Measurements from ENCODE around the gene KRT80. TPM values are rescaled to one million over a fixed set of nuclear protein-coding genes. Genes with fewer than 3 reads are reported as not detected.

KRT80 gene
- total RNA-seq, 1 donor from 2014 or later = 7.9 TPM

DNA sequence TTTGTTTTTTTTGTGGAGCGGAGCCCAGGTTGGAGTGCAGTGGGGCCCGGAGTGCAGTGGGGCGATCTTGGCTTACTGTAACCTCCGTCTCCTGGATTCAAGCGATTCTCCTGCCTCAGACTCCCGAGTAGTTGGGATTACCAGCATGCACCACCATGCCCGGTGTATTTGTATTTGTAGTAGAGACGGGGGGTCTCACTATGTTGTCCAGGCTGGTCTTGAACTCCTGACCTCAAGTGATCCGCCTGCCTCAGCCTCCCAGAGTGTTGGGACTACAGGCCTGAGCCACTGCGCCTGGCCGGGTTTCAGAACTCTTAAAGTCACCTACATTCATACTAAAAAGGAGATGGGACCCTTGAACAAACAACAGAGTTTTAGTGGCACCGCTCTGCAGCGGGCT lies 52.7 kb downstream of the KRT80 start:
- Histone ChIP-seq H3K36me3 (no peaks in the 10 kb centered on the region), H3K9me3 (no peaks in the 10 kb centered on the region), H3K4me3 (no peak overlapping the region), H3K4me1 (peaks cover 10% of the 10 kb centered on the region), H3K27ac (no peak overlapping the region), H3K27me3 (no peaks in the 10 kb centered on the region)
- intact Hi-C loops (cut with DNase I) = no loop called here
- no peak for DNase-seq (ENCODE audit: extremely low spot score in 2 of 2)
- TF ChIP-seq CTCF (IDR thresholded peaks at IDR 0.05) (no peak), POLR2A (IDR thresholded peaks at IDR 0.05) (no peak), POLR2AphosphoS5 (IDR thresholded peaks at IDR 0.05; ENCODE audit: insufficient read depth in 1 of 2, low read depth in 1 of 2) (no peak)

- intact Hi-C loops (cut with DNase I) = no loop called here
- no peak for TF ChIP-seq POLR2AphosphoS5 (IDR thresholded peaks at IDR 0.05; ENCODE audit: insufficient read depth in 1 of 2, low read depth in 1 of 2)
- no peak for TF ChIP-seq POLR2A (IDR thresholded peaks at IDR 0.05)
- TF ChIP-seq CTCF (IDR thresholded peaks at IDR 0.05) = no peak
- no peaks in the 10 kb centered on the region for H3K27me3 ChIP-seq
- H3K4me1 ChIP-seq = peaks cover 2% of the 10 kb centered on the region
- no peaks in the 10 kb centered on the region for H3K36me3 ChIP-seq
- DNase-seq (ENCODE audit: extremely low spot score in 2 of 2) = no peak
- no peak overlapping the region for H3K4me3 ChIP-seq
- H3K9me3 ChIP-seq = no peaks in the 10 kb centered on the region
- no peak overlapping the region for H3K27ac ChIP-seq
Observed at GRCh38 chr12:52137746-52138145, 54.1 kb downstream of the KRT80 start.

DNA sequence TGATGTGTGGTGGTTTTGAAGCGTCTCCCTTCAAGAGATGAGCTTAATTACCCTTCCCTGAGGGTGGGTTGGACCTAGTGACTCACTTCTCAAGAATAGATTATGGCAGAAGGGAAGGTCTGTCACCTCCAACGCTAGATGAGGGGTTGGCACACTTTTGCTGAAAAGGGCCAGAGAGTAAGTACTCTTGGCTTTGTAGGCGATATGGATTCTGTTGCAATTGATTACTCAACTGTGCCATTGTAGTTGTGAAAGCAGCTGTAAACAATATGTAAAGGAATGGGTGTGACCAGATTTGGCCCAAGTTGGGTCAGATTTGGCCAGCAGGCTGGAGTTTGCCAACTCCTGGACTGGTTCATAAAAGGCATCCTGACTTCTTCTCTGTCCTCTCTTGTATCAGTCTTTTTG lies 59.1 kb downstream of the KRT80 start:
- no peaks in the 10 kb centered on the region for H3K36me3 ChIP-seq
- intact Hi-C loops (cut with DNase I) = no loop called here
- H3K4me1 ChIP-seq = no peaks in the 10 kb centered on the region
- H3K27me3 ChIP-seq = no peaks in the 10 kb centered on the region
- no peak for DNase-seq (ENCODE audit: extremely low spot score in 2 of 2)
- no peak overlapping the region for H3K4me3 ChIP-seq
- H3K9me3 ChIP-seq = no peaks in the 10 kb centered on the region
- no peak overlapping the region for H3K27ac ChIP-seq
- TF ChIP-seq POLR2A (IDR thresholded peaks at IDR 0.05) (no peak), POLR2AphosphoS5 (IDR thresholded peaks at IDR 0.05; ENCODE audit: insufficient read depth in 1 of 2, low read depth in 1 of 2) (no peak), CTCF (IDR thresholded peaks at IDR 0.05) (no peak)

DNA sequence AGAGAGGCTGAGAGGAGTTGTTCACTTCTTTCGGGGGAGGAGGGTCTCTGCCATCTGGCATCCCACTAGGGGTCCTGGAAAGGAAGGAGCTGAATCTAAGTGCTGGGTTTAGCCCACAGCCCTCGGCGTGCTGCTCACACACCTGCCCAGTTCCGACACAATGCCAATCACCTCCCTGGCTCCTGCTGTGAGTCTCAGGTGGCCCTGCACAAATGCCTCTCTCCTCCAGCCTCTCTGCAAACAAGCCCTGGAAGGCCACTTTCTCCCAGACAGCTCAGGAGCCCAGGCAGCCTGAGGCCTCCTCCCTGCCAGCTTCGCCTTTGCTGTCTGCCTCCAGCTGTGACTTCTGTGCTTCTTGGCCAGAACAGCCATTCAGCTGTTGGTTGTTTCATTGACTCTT lies 61.1 kb downstream of the KRT80 start:
- no peak overlapping the region for H3K4me3 ChIP-seq
- H3K27ac ChIP-seq = no peak overlapping the region
- no peaks in the 10 kb centered on the region for H3K9me3 ChIP-seq
- no peak for TF ChIP-seq CTCF (IDR thresholded peaks at IDR 0.05)
- TF ChIP-seq POLR2AphosphoS5 (IDR thresholded peaks at IDR 0.05; ENCODE audit: insufficient read depth in 1 of 2, low read depth in 1 of 2) = no peak
- no peak for TF ChIP-seq POLR2A (IDR thresholded peaks at IDR 0.05)
- no peaks in the 10 kb centered on the region for H3K27me3 ChIP-seq
- intact Hi-C loops (cut with DNase I) = no loop called here
- peaks cover 11% of the 10 kb centered on the region for H3K4me1 ChIP-seq
- no peaks in the 10 kb centered on the region for H3K36me3 ChIP-seq
- DNase-seq (ENCODE audit: extremely low spot score in 2 of 2) = peak in 1 of 2 donors; percentile 72

DNA sequence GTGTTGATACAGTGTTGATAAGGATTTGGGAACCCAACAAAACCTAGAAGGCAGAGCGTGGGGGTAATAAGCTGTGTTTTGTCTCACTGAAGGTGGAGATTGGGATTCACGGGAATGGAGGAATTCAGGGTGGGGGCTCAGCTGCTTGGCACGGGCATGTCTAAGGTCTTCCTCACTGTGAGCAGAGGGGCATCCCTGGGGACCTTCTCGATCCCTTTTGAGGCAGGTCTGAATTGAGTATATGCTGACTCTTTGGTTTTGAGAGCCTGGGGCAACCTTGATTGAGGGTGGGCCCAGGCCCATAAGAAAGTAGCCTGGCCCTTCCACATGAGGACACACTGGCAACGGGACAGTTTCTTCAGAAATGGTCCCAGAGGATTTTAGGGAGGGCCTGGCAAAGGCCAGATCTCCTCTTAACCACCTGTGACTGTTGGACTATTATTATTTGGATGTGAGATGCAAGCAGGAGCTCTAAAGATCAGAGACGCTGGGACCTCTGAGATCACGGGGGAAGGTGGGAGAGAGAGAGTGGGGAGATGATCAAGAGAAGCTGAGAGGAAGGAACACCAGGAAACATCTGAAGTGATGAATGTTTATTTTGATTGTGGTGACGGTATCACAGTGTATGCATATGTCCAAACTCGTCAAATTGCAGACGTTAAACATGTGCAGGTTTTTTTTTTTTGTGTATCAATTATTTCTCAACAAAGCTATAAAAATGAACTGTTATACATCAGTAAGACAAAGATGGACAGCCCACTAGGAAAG lies 63.9 kb downstream of the KRT80 start:
- Histone ChIP-seq H3K27ac (no peak overlapping the region), H3K9me3 (no peaks in the 10 kb centered on the region), H3K36me3 (no peaks in the 10 kb centered on the region), H3K4me1 (peaks cover 13% of the 10 kb centered on the region), H3K27me3 (no peaks in the 10 kb centered on the region), H3K4me3 (no peak overlapping the region)
- peak in 1 of 2 donors; percentile 70 for DNase-seq (ENCODE audit: extremely low spot score in 2 of 2)
- no peak for TF ChIP-seq CTCF (IDR thresholded peaks at IDR 0.05)
- no peak for TF ChIP-seq POLR2AphosphoS5 (IDR thresholded peaks at IDR 0.05; ENCODE audit: insufficient read depth in 1 of 2, low read depth in 1 of 2)
- no peak for TF ChIP-seq POLR2A (IDR thresholded peaks at IDR 0.05)
- intact Hi-C loops (cut with DNase I) = no loop called here

Data from vagina (tissue), 2 donors.